Small intestine (tissue), 7 donors: ENCODE measurements around the gene CHD9. TPM values are rescaled to one million over a fixed set of nuclear protein-coding genes. Genes with fewer than 3 reads are reported as not detected.
"Not testable (repeated sequence)": the region's sequence is repeated elsewhere in the genome, so short reads cannot be mapped to it uniquely, and the experiment has no call there.

Source experiments
- DNase-seq, 2 donors: peaks; one replicate each; pipeline versions ENCODE4 v3.0.0 to v3.0.0-alpha.2; 2013
- FAIRE-seq: peaks from 2 replicates; lab custom pipeline; 2012; peaks lifted over from hg19 to GRCh38; lab: Jason Lieb, UNC
- H3K27ac ChIP-seq, 3 donors: one replicate each; pipeline ENCODE4 v1.5.1; 2013; ENCODE audit warnings: low read length in 2 of 3, mild to moderate bottlenecking in 2 of 3, control low read depth in 1 of 3, inconsistent platforms in 1 of 3, low read depth in 1 of 3, moderate library complexity in 1 of 3
- H3K27me3 ChIP-seq, 3 donors: one replicate each; pipeline ENCODE4 v1.6.1; 2013; ENCODE audit warnings: low read length in 3 of 3, inconsistent platforms in 1 of 3; ENCODE audit not compliant: control insufficient read depth in 3 of 3, insufficient read depth in 3 of 3
- H3K36me3 ChIP-seq, 3 donors: one replicate each; pipeline ENCODE4 v1.6.1; 2013; ENCODE audit warnings: low read length in 3 of 3, inconsistent platforms in 1 of 3, low read depth in 1 of 3, mild to moderate bottlenecking in 1 of 3, moderate library complexity in 1 of 3; ENCODE audit not compliant: control insufficient read depth in 3 of 3, insufficient read depth in 2 of 3
- H3K4me1 ChIP-seq, 3 donors: one replicate each; pipeline ENCODE4 v1.6.1; 2013; ENCODE audit warnings: low read length in 2 of 3, inconsistent platforms in 1 of 3, low read depth in 1 of 3, mild to moderate bottlenecking in 1 of 3, moderate library complexity in 1 of 3; ENCODE audit not compliant: control insufficient read depth in 3 of 3, insufficient read depth in 2 of 3
- H3K4me3 ChIP-seq, 3 donors: one replicate each; pipeline ENCODE4 v1.5.1; 2013; ENCODE audit warnings: low read length in 3 of 3, control low read depth in 1 of 3, inconsistent platforms in 1 of 3, low read depth in 1 of 3, mild to moderate bottlenecking in 1 of 3, moderate library complexity in 1 of 3
- H3K9me3 ChIP-seq, 2 donors: one replicate each; pipeline ENCODE4 v1.6.1; 2013; ENCODE audit warnings: low read depth in 1 of 2, low read length in 1 of 2; ENCODE audit not compliant: control insufficient read depth in 2 of 2, insufficient read depth in 1 of 2
- WGBS, 3 donors: extraction: QIAGEN DNeasy Blood & Tissue Kit; methylation state at CpG; one replicate each; pipeline ENCODE4 v1.1.7; 2013; 5-methylcytosine and 5-hydroxymethylcytosine counted together
- polyA plus RNA-seq, 4 donors: library from polyadenylated mRNA; stranded (reverse) in 3 of 4; unstranded in 1 of 4; fragments of 200-250 nt in 3 of 4; fragments of 120-200 nt in 1 of 4; gene quantifications; one replicate each; pipeline versions ENCODE4 v1.2.1 to v1.2.3, GENCODE V29; 2013
- donor health status: healthy with polysubstance abuse.
- donor health status: control.
- donor health status: control.
- donor health status: Bipolar disorder and iron deficiency.
- donor health status: healthy.

The CHD9 gene
- polyA plus RNA-seq, 4 donors: 7.6 to 33.5 (median 11.2) TPM

- no peaks in the 10 kb centered on the region for H3K27me3 ChIP-seq
- peak overlapping the region; percentile 16 to 62 (median 25) for H3K27ac ChIP-seq
- WGBS, 3 donors: 24 to 52% (median 52%) methylated on average over 6 of the region's 6 CpGs
- H3K4me3 ChIP-seq: peak overlapping the region in 1 of 3 donors; percentile 11
- peaks cover 0 to 8% of the 10 kb centered on the region in 2 donors for H3K9me3 ChIP-seq
- peaks cover 0 to 18% (median 0%) of the 10 kb centered on the region in 3 donors for H3K36me3 ChIP-seq
- FAIRE-seq: no peak
- peak; percentile 52 to 56 for DNase-seq
- H3K4me1 ChIP-seq: peaks cover 0 to 7% (median 7%) of the 10 kb centered on the region in 3 donors
These were observed 17.0 kb downstream of the CHD9 start for GRCh38 chr16:53071748-53072301.

GRCh38 chr16:53073022-53073421, 18.2 kb downstream of the CHD9 start:
- peaks cover 0 to 7% (median 7%) of the 10 kb centered on the region in 3 donors for H3K4me1 ChIP-seq
- H3K36me3 ChIP-seq: peaks cover 0 to 18% (median 0%) of the 10 kb centered on the region in 3 donors
- 84 to 97% (median 89%) methylated on average over 6 of the region's 6 CpGs for WGBS, 3 donors
- H3K27me3 ChIP-seq: no peaks in the 10 kb centered on the region
- DNase-seq (no peak), FAIRE-seq (no peak)
- H3K4me3 ChIP-seq: no peak overlapping the region
- no peak overlapping the region for H3K27ac ChIP-seq
- H3K9me3 ChIP-seq: peaks cover 0 to 12% of the 10 kb centered on the region in 2 donors

GRCh38 chr16:53074296-53074695, 19.5 kb downstream of the CHD9 start:
- DNase-seq, FAIRE-seq, H3K27ac ChIP-seq, H3K4me3 ChIP-seq, H3K4me1 ChIP-seq, H3K36me3 ChIP-seq, H3K27me3 ChIP-seq: not testable (repeated sequence)
- peaks cover 0 to 12% of the 10 kb centered on the region in 2 donors for H3K9me3 ChIP-seq
- 65 to 95% (median 67%) methylated on average over 3 of the region's 3 CpGs for WGBS, 3 donors

- H3K36me3 ChIP-seq, H3K27me3 ChIP-seq, FAIRE-seq, H3K27ac ChIP-seq, H3K4me1 ChIP-seq, H3K4me3 ChIP-seq, DNase-seq: not testable (repeated sequence)
- peaks cover 0 to 12% of the 10 kb centered on the region in 2 donors for H3K9me3 ChIP-seq
- 85 to 97% (median 89%) methylated on average over 7 of the region's 7 CpGs for WGBS, 3 donors
These were observed 20.7 kb downstream of the CHD9 start for GRCh38 chr16:53075461-53075860.

GRCh38 chr16:53078247-53078646, 23.5 kb downstream of the CHD9 start:
- H3K27ac ChIP-seq: no peak overlapping the region
- peaks cover 0 to 14% (median 0%) of the 10 kb centered on the region in 3 donors for H3K4me1 ChIP-seq
- H3K4me3 ChIP-seq: no peak overlapping the region
- peaks cover 0 to 12% of the 10 kb centered on the region in 2 donors for H3K9me3 ChIP-seq
- 79 to 84% (median 80%) methylated on average over 2 of the region's 2 CpGs for WGBS, 3 donors
- FAIRE-seq: no peak
- DNase-seq: no peak
- H3K36me3 ChIP-seq: peaks cover 0 to 6% (median 2%) of the 10 kb centered on the region in 3 donors
- H3K27me3 ChIP-seq: no peaks in the 10 kb centered on the region

- WGBS, 3 donors: 83 to 93% (median 89%) methylated on average over 6 of the region's 6 CpGs
- H3K4me3 ChIP-seq: no peak overlapping the region
- peaks cover 0 to 14% (median 0%) of the 10 kb centered on the region in 3 donors for H3K4me1 ChIP-seq
- peaks cover 0 to 6% (median 2%) of the 10 kb centered on the region in 3 donors for H3K36me3 ChIP-seq
- FAIRE-seq (no peak), DNase-seq (no peak)
- H3K9me3 ChIP-seq: peaks cover 0 to 12% of the 10 kb centered on the region in 2 donors
- no peaks in the 10 kb centered on the region for H3K27me3 ChIP-seq
- no peak overlapping the region for H3K27ac ChIP-seq
These were observed 24.1 kb downstream of the CHD9 start for GRCh38 chr16:53078765-53079485.

- DNase-seq (no peak), FAIRE-seq (no peak)
- peaks cover 0 to 19% (median 4%) of the 10 kb centered on the region in 3 donors for H3K4me1 ChIP-seq
- peak overlapping the region in 2 of 3 donors; percentile 51 to 52 for H3K27ac ChIP-seq
- WGBS, 3 donors: 56 to 88% (median 76%) methylated on average over 8 of the region's 8 CpGs
- H3K27me3 ChIP-seq: no peaks in the 10 kb centered on the region
- H3K9me3 ChIP-seq: peaks cover 0 to 4% of the 10 kb centered on the region in 2 donors
- no peak overlapping the region for H3K4me3 ChIP-seq
- peaks cover 0 to 3% (median 2%) of the 10 kb centered on the region in 3 donors for H3K36me3 ChIP-seq
These were observed 25.7 kb downstream of the CHD9 start for GRCh38 chr16:53080345-53081031.

GRCh38 chr16:53081032-53081424, 26.2 kb downstream of the CHD9 start:
- Histone ChIP-seq H3K4me3 (no peak overlapping the region), H3K36me3 (peaks cover 0 to 3% (median 2%) of the 10 kb centered on the region in 3 donors), H3K27ac (peak overlapping the region in 2 of 3 donors; percentile 15 to 51), H3K9me3 (peaks cover 0 to 4% of the 10 kb centered on the region in 2 donors), H3K4me1 (peaks cover 0 to 23% (median 5%) of the 10 kb centered on the region in 3 donors), H3K27me3 (no peaks in the 10 kb centered on the region)
- FAIRE-seq (no peak), DNase-seq (no peak)
